ENCODE results near the gene HELT. TPM values are rescaled to one million over a fixed set of nuclear protein-coding genes. Genes with fewer than 3 reads are reported as not detected.

Gene HELT
- total and polyA plus RNA-seq, 2 of the 4 experiments (the other 2 are of a cell fraction): not detected

- H3K4ac ChIP-seq (ENCODE audit: low read depth, low read length): no peak overlapping the region
- CTCF ChIA-PET: no interaction called here
- H3K9me3 ChIP-seq (ENCODE audit: control insufficient read depth, insufficient read depth, low read length): no peaks in the 10 kb centered on the region
Measured at GRCh38 chr4:184991860-184992259, 26.4 kb upstream of the HELT start.

More at GRCh38 chr4:184991860-184992259, 26.4 kb upstream of the HELT start:
- ATAC-seq (ENCODE audit: low read depth) (no peak), DNase-seq (no peak)
- no peak overlapping the region for H3K27ac ChIP-seq (ENCODE audit: insufficient read depth, low read length)
- H3K9ac ChIP-seq (ENCODE audit: low read depth, low read length): no peak overlapping the region
- H2AK9ac ChIP-seq (replicated peaks; ENCODE audit: low read depth, low read length, poor library complexity): no peak overlapping the region
- no peak overlapping the region for H2BK120ac ChIP-seq (ENCODE audit: low read depth, low read length)
- H2AK5ac ChIP-seq (ENCODE audit: low read depth, low read length): no peak overlapping the region
- H4K8ac ChIP-seq (ENCODE audit: low read depth in 2 of 2, low read length in 2 of 2): no peak overlapping the region
- WGBS, 2 experiments (ENCODE audit: extremely low coverage in 2 of 2, insufficient read length in 1 of 2): no CpG with 5 or more reads among the region's 6 CpGs
- H3K79me1 ChIP-seq (ENCODE audit: low read depth in 1 of 2, low read length in 2 of 2): no peaks in the 10 kb centered on the region
- H4K5ac ChIP-seq (ENCODE audit: low read depth, low read length): no peak overlapping the region
- no peaks in the 10 kb centered on the region for H3K36me3 ChIP-seq (ENCODE audit: control insufficient read depth, insufficient read depth, low read length)
- H2BK15ac ChIP-seq (ENCODE audit: low read depth, low read length): no peak overlapping the region
- no peak overlapping the region for H3K14ac ChIP-seq (replicated peaks; ENCODE audit: low read depth, low read length)
- no peak overlapping the region for H3K4me2 ChIP-seq (ENCODE audit: low read depth, low read length)
- no peak overlapping the region for H4K91ac ChIP-seq (ENCODE audit: insufficient read depth, low read depth, low read length)
- no peak overlapping the region for H3K23ac ChIP-seq (ENCODE audit: low read depth, low read length)
- no peak overlapping the region for H2BK20ac ChIP-seq (ENCODE audit: low read depth, low read length)
- TF ChIP-seq CHD1 (IDR thresholded peaks at IDR 0.05; ENCODE audit: low read depth, low read length) (no peak), CTCF (conservative IDR thresholded peaks at IDR 0.05; ENCODE audit: low read depth, low read length) (no peak), NFE2L2 (IDR thresholded peaks at IDR 0.05; ENCODE audit: low read depth, low read length) (no peak), RFX5 (IDR thresholded peaks at IDR 0.05; ENCODE audit: low read depth, low read length) (no peak), USF2 (IDR thresholded peaks at IDR 0.05; ENCODE audit: low read depth, low read length) (no peak), SMC3 (IDR thresholded peaks at IDR 0.05; ENCODE audit: low read depth, low read length) (no peak), ELK1 (IDR thresholded peaks at IDR 0.05; ENCODE audit: borderline replicate concordance, low read depth, low read length) (no peak), RCOR1 (IDR thresholded peaks at IDR 0.05; ENCODE audit: insufficient replicate concordance, low read length) (no peak), CEBPB (IDR thresholded peaks at IDR 0.05; ENCODE audit: low read depth, low read length) (no peak), MAFK (IDR thresholded peaks at IDR 0.05; ENCODE audit: low read depth, low read length) (no peak), RAD21 (IDR thresholded peaks at IDR 0.05; ENCODE audit: low read length) (no peak), FOS (IDR thresholded peaks at IDR 0.05; ENCODE audit: low read depth, low read length) (no peak), MAZ (IDR thresholded peaks at IDR 0.05; ENCODE audit: borderline replicate concordance, low read depth, low read length) (no peak)
- H2BK5ac ChIP-seq (ENCODE audit: low read depth, low read length, poor library complexity, severe bottlenecking): no peak overlapping the region
- POLR2A ChIA-PET (ENCODE audit: unreplicated experiment): no interaction called here
- no peaks in the 10 kb centered on the region for H4K20me1 ChIP-seq (ENCODE audit: insufficient read depth, low read length)
- dilution Hi-C loops (cut with HindIII; ENCODE audit: low sequenced_read_pairs, unreplicated experiment): no loop called here
- H3K56ac ChIP-seq (ENCODE audit: extremely low read depth, insufficient read depth, low read length): no peak overlapping the region
- H3K4me3 ChIP-seq (ENCODE audit: insufficient read depth, low read depth, low read length): no peak overlapping the region
- BruUV-seq (replicated peaks): no TSS peak
- peak overlapping the region; percentile 47 for H2AFZ ChIP-seq (replicated peaks; ENCODE audit: low read length, poor library complexity)
- H3K9me1 ChIP-seq (ENCODE audit: insufficient read depth, low read length): no peaks in the 10 kb centered on the region
- H3K4me1 ChIP-seq (ENCODE audit: control insufficient read depth, insufficient read depth, low read length): no peaks in the 10 kb centered on the region
- H3K18ac ChIP-seq (ENCODE audit: low read depth, low read length): no peak overlapping the region
- peaks cover 11% of the 10 kb centered on the region for H3K27me3 ChIP-seq (ENCODE audit: control insufficient read depth, insufficient read depth, low read length)
- intact Hi-C loops (cut with micrococcal nuclease): no loop called here
- in situ Hi-C loops (cut with MboI; ENCODE audit: low sequenced_read_pairs): no loop called here
